GM12878 (cell line): Measurements from ENCODE around the gene NFKBIA.

Experiments used
- BRCA1 ChIP-seq: IDR thresholded peaks from 2 replicates; pipeline ENCODE4 v1.6.1; 2011; ENCODE audit warnings: low read depth, low read length, improper control_type of control experiment
- CTCF ChIP-seq, 3 experiments: IDR thresholded peaks in 2 of 3; conservative IDR thresholded peaks in 1 of 3; 2 replicates each; pipeline ENCODE4 v1.5.1; 2011; ENCODE audit warnings: low read depth in 3 of 3, low read length in 3 of 3, mild to moderate bottlenecking in 3 of 3, control low read depth in 2 of 3, moderate library complexity in 2 of 3, inconsistent platforms in 1 of 3, mixed read lengths in 1 of 3; ENCODE audit not compliant: control insufficient read depth in 2 of 3, insufficient read depth in 1 of 3; ENCODE audit errors: extremely low read depth in 1 of 3
- NR2C2 ChIP-seq: IDR thresholded peaks from 2 replicates; pipeline ENCODE4 v1.6.1; 2011; ENCODE audit warnings: borderline replicate concordance, low read depth; ENCODE audit not compliant: control insufficient read depth, insufficient read length
- SMAD1 ChIP-seq: fragments of 450-650 bp; IDR thresholded peaks from 2 replicates; pipeline ENCODE4 v1.6.1; 2018; ENCODE audit warnings: mild to moderate bottlenecking, low read depth; ENCODE audit not compliant: partially characterized antibody

GRCh38 chr14:35374263-35374712, 30.3 kb downstream of the NFKBIA start:
- TF ChIP-seq CTCF (IDR thresholded peaks at IDR 0.05 in 2 of 3, conservative IDR thresholded peaks at IDR 0.05 in 1 of 3; ENCODE audit: control insufficient read depth in 2 of 3, extremely low read depth in 1 of 3, insufficient read depth in 1 of 3, low read depth in 3 of 3, low read length in 3 of 3) (no peak), SMAD1 (no peak), NR2C2 (no peak), BRCA1 (no peak)
